HCT116 (cell line): Measurements from ENCODE around the gene RPUSD3. TPM values are rescaled to one million over a fixed set of nuclear protein-coding genes. Genes with fewer than 3 reads are reported as not detected.

Source experiments
- ATAC-seq: fragments of 200-7000 bp; cut with Tn5 transposase; 2 replicates; pipeline ENCODE4 v1.9.1; 2020; ENCODE audit warnings: mild to moderate bottlenecking, moderate library complexity
- BruUV-seq: library from RNA; stranded (reverse); fragments of 400-500 nt; replicated peaks from 2 replicates; lab custom pipeline; 2021; lab: Mats Ljungman, UMichigan
- CTCF ChIA-PET: fragments of 300-600 bp; sonication (Branson Sonifier 250); formaldehyde crosslinking; loops from one replicate; lab custom pipeline; 2021; ENCODE audit warnings: antibody characterized with exemption; lab: Charles Lee
- POLR2A ChIA-PET: fragments of 300-600, 350-600 bp; sonication (Branson Sonifier 250); formaldehyde crosslinking; loops from one replicate; lab custom pipeline; 2021; ENCODE audit warnings: antibody characterized with exemption; lab: Charles Lee
- RAD21 ChIA-PET, 2 experiments: fragments of 300-600 bp; sonication (Branson Sonifier 250); formaldehyde crosslinking; loops; one replicate each; lab custom pipeline; 2023; ENCODE audit warnings: low total read pairs in 2 of 2; ENCODE audit not compliant: uncharacterized antibody in 2 of 2, unreplicated experiment in 2 of 2, low non-redundant PET in 1 of 2; lab: Charles Lee
- DNase-seq: peaks from one replicate; pipeline ENCODE4 v3.0.0-alpha.2; 2010; ENCODE audit warnings: low read depth, low spot score
- H2AFZ ChIP-seq: fragments of 200-600 bp; shearing (Covaris generic), sonication (generic); 2 replicates; pipeline ENCODE4 v1.6.1; 2017; ENCODE audit warnings: low read depth, mixed run types, mixed read lengths, antibody characterized with exemption, low read length; ENCODE audit not compliant: poor library complexity, severe bottlenecking
- H3K27ac ChIP-seq: 2 replicates; pipeline ENCODE4 v1.5.1; 2012; ENCODE audit warnings: low read depth, low read length
- H3K27me3 ChIP-seq: fragments of 200-600 bp; sonication (generic); 2 replicates; pipeline ENCODE4 v1.6.1; 2016; ENCODE audit warnings: mixed run types, low read length, mixed read lengths; ENCODE audit not compliant: insufficient read depth
- H3K36me3 ChIP-seq, 2 experiments: fragments of 200-500 bp in 1 of 2; fragments of 200-600 bp in 1 of 2; sonication (Bioruptor generic) in 1 of 2; sonication (generic) in 1 of 2; 2 replicates each; pipeline versions ENCODE4 v1.5.1 to v1.6.1; 2014 to 2016; ENCODE audit warnings: low read length in 2 of 2, inconsistent platforms in 1 of 2, mixed read lengths in 1 of 2, mixed run types in 1 of 2; ENCODE audit not compliant: insufficient read depth in 2 of 2, control insufficient read depth in 1 of 2
- H3K4me1 ChIP-seq, 2 experiments: fragments of 200-600 bp in 1 of 2; sonication (generic) in 1 of 2; 2 replicates each; pipeline versions ENCODE4 v1.5.1 to v1.6.1; 2012 to 2017; ENCODE audit warnings: low read length in 2 of 2, inconsistent platforms in 1 of 2, mild to moderate bottlenecking in 1 of 2, mixed read lengths in 1 of 2, mixed run types in 1 of 2, moderate library complexity in 1 of 2; ENCODE audit not compliant: insufficient read depth in 2 of 2, control insufficient read depth in 1 of 2
- H3K4me2 ChIP-seq: fragments of 200-600 bp; sonication (generic); 2 replicates; pipeline ENCODE4 v1.6.1; 2017; ENCODE audit warnings: mixed run types, low read length, mixed read lengths
- H3K4me3 ChIP-seq, 2 experiments: fragments of 200-600 bp in 1 of 2; sonication (generic) in 1 of 2; replicated peaks in 1 of 2; 2 replicates each; pipeline ENCODE4 v1.5.1; 2011 to 2016; ENCODE audit warnings: low read length in 2 of 2, control low read depth in 1 of 2, low read depth in 1 of 2, mild to moderate bottlenecking in 1 of 2, mixed read lengths in 1 of 2, mixed run types in 1 of 2
- H3K79me2 ChIP-seq: fragments of 200-600 bp; sonication (generic); 2 replicates; pipeline ENCODE4 v1.6.1; 2017; ENCODE audit warnings: mild to moderate bottlenecking, mixed run types, low read length, moderate library complexity, mixed read lengths; ENCODE audit not compliant: insufficient read depth
- H3K9ac ChIP-seq: fragments of 200-600 bp; sonication (generic); 2 replicates; pipeline ENCODE4 v1.6.1; 2016; ENCODE audit warnings: low read length, mixed read lengths
- H3K9me2 ChIP-seq: fragments of 200-600 bp; sonication (generic), shearing (Covaris generic); 2 replicates; pipeline ENCODE4 v1.6.1; 2017; ENCODE audit warnings: mixed run types, mild to moderate bottlenecking, moderate library complexity; ENCODE audit not compliant: insufficient read depth
- H3K9me3 ChIP-seq, 2 experiments: fragments of 200-500 bp in 1 of 2; fragments of 200-600 bp in 1 of 2; sonication (Bioruptor generic) in 1 of 2; sonication (generic) in 1 of 2; 2 replicates each; pipeline ENCODE4 v1.6.1; 2014 to 2017; ENCODE audit warnings: low read length in 2 of 2, mixed read lengths in 2 of 2, inconsistent platforms in 1 of 2, low read depth in 1 of 2, mild to moderate bottlenecking in 1 of 2, mixed run types in 1 of 2, moderate library complexity in 1 of 2; ENCODE audit not compliant: control insufficient read depth in 1 of 2, insufficient read depth in 1 of 2
- H4K20me1 ChIP-seq: fragments of 200-600 bp; sonication (generic), shearing (Covaris generic); 2 replicates; pipeline ENCODE4 v1.6.1; 2017; ENCODE audit warnings: mixed run types, mild to moderate bottlenecking, moderate library complexity; ENCODE audit not compliant: insufficient read depth
- ATF3 ChIP-seq: IDR thresholded peaks from 2 replicates; pipeline ENCODE4 v1.6.1; 2012
- CBX3 ChIP-seq: IDR thresholded peaks from 2 replicates; pipeline ENCODE4 v1.6.1; 2012; ENCODE audit warnings: low read depth
- EGR1 ChIP-seq: IDR thresholded peaks from 2 replicates; pipeline ENCODE4 v1.6.1; 2012; ENCODE audit warnings: low read depth
- ELF1 ChIP-seq: IDR thresholded peaks from 2 replicates; pipeline ENCODE4 v1.6.1; 2012; ENCODE audit warnings: low read depth, borderline replicate concordance
- EZH2 ChIP-seq: fragments of 200-600 bp; sonication (generic); IDR thresholded peaks from 2 replicates; pipeline ENCODE4 v1.6.1; 2017; ENCODE audit warnings: antibody characterized with exemption, mixed run types
- FOSL1 ChIP-seq: IDR thresholded peaks from 2 replicates; pipeline ENCODE4 v1.6.1; 2012; ENCODE audit warnings: low read depth
- MAX ChIP-seq: IDR thresholded peaks from 2 replicates; pipeline ENCODE4 v1.6.1; 2012
- POLR2A ChIP-seq: IDR thresholded peaks from 2 replicates; pipeline ENCODE4 v1.7.0; 2011; ENCODE audit warnings: borderline replicate concordance; ENCODE audit not compliant: insufficient read depth, insufficient read length; ENCODE audit errors: extremely low read depth
- POLR2AphosphoS5 ChIP-seq: IDR thresholded peaks from 2 replicates; pipeline ENCODE4 v1.6.1; 2011; ENCODE audit warnings: mild to moderate bottlenecking, low read depth, low read length, moderate library complexity
- RAD21 ChIP-seq: IDR thresholded peaks from 2 replicates; pipeline ENCODE4 v1.6.1; 2012; ENCODE audit warnings: low read depth, mild to moderate bottlenecking
- REST ChIP-seq: IDR thresholded peaks from 2 replicates; pipeline ENCODE4 v1.6.1; 2012; ENCODE audit warnings: low read depth
- SIN3A ChIP-seq: IDR thresholded peaks from 2 replicates; pipeline ENCODE4 v1.6.1; 2012; ENCODE audit warnings: low read depth
- SP1 ChIP-seq: IDR thresholded peaks from 2 replicates; pipeline ENCODE4 v1.6.1; 2012; ENCODE audit warnings: low read depth
- ZBTB33 ChIP-seq: IDR thresholded peaks from 2 replicates; pipeline ENCODE4 v1.6.1; 2011; ENCODE audit warnings: mild to moderate bottlenecking, low read length, moderate library complexity; ENCODE audit not compliant: insufficient replicate concordance; ENCODE audit errors: extremely low read depth
- ZFX ChIP-seq: fragments of 450-650 bp; IDR thresholded peaks from 2 replicates; pipeline ENCODE4 v1.6.1; 2017
- ZNF274 ChIP-seq: fragments of 200-500 bp; sonication (Bioruptor generic); IDR thresholded peaks from 2 replicates; pipeline ENCODE4 v1.6.1; 2014; ENCODE audit warnings: mild to moderate bottlenecking, low read depth, low read length, inconsistent platforms
- intact Hi-C: fragments of 100-400 bp; cut with micrococcal nuclease; formaldehyde crosslinking; loops from 2 replicates; pipeline ENCODE4 v1.10.0; 2022
- total RNA-seq: library from RNA; stranded (reverse); gene quantifications from one replicate; pipeline ENCODE4 v1.2.1, GENCODE V29; 2021; ENCODE audit not compliant: unreplicated experiment

Gene RPUSD3
- total RNA-seq, 1 experiment from 2014 or later: 58.0 TPM

GRCh38 chr3:9843715-9844438 is at the start of gene RPUSD3 (continued):
- TF ChIP-seq ZBTB33 (peak; percentile 17), ZNF274 (no peak), POLR2A (peak; percentile 65)

- no TSS peak for BruUV-seq
- H3K27me3 ChIP-seq: no peaks in the 10 kb centered on the region
- ChIA-PET CTCF (no interaction called here), POLR2A (interaction anchor here (2.0 kb wide), 1 partner anchor 11 kb away, joined by 6 read pairs; the partner anchor contains the start of gene IL17RE), RAD21 (no interaction called here)
- H3K9me2 ChIP-seq: no peaks in the 10 kb centered on the region
- H3K9ac ChIP-seq: peak overlapping the region; percentile 97
- H3K4me3 ChIP-seq: peak overlapping the region; percentile 95 to 99
- H4K20me1 ChIP-seq: no peaks in the 10 kb centered on the region
- H2AFZ ChIP-seq: no peak overlapping the region
- DNase-seq: no peak
- intact Hi-C loops: loop anchor here (5.0 kb wide), 1 partner anchor 41 kb away; the partner anchor contains the start of gene CRELD1
- H3K27ac ChIP-seq: peak overlapping the region; percentile 92
- H3K4me2 ChIP-seq: peak overlapping the region; percentile 96
- no peak for ATAC-seq
- peaks cover 11 to 17% of the 10 kb centered on the region in 2 experiments; a peak in 3 of 4 replicates for H3K36me3 ChIP-seq
- H3K9me3 ChIP-seq: no peaks in the 10 kb centered on the region
- H3K79me2 ChIP-seq: peaks cover 36% of the 10 kb centered on the region
- H3K4me1 ChIP-seq: peaks cover 4 to 28% of the 10 kb centered on the region in 2 experiments; a peak in 3 of 4 replicates
- TF ChIP-seq RAD21 (no peak), SP1 (no peak), ELF1 (no peak), FOSL1 (no peak), ZBTB33 (no peak), EGR1 (no peak), ZFX (no peak), POLR2AphosphoS5 (no peak), SIN3A (no peak), POLR2A (no peak), MAX (no peak; the same call in none of the 2 replicates), EZH2 (no peak), CBX3 (no peak), REST (no peak), ZNF274 (no peak), ATF3 (no peak)
Observed at GRCh38 chr3:9891072-9891622, 47.3 kb upstream of the RPUSD3 start.
